Measurements from ENCODE around the gene NCOA1.
"Not testable (repeated sequence)": the region's sequence is repeated elsewhere in the genome, so short reads cannot be mapped to it uniquely, and the experiment has no call there.

The NCOA1 gene

DNA sequence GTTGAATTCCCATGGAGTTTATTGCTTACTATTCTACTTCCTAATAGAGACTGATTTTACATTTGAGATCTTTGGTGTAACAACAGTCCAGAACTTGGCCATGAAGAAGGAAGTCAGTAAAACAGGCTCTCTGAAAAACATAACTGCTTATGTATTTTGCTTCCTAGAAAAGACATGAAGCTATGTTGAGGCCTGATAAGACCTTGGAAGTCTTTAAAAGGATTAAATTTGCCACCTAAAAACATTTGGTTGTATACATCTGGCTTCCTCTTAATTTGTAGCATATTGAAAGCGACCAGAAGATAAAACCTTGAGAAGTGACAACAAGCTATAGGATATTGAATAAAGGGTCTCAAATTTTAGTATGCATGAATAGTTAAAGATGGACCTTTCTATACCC lies 265.7 kb downstream of the NCOA1 start:
- DNase-seq: no peak

GRCh38 chr2:24761866-24762265 lies 270.8 kb downstream of the NCOA1 start:
- no peak for DNase-seq

DNA sequence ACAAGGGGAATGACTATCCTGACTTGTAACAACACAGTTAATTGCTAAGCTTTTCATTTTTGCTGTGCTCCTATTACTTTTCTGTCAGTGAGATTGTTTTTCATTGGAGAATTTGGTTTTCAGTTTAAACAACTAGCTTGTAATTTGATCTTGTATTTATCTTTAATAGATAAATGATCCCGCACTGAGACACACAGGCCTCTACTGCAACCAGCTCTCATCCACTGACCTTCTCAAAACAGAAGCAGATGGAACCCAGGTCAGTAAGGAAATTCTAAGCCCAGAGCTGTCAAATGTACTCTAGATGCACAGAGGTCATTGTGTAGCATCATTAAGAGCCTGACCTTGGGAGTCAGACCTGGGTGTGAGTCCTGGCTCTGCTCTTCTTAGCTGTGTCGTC lies 271.5 kb downstream of the NCOA1 start:
- DNase-seq: no peak

- peak; percentile 15 for DNase-seq
These were observed 272.8 kb downstream of the NCOA1 start for GRCh38 chr2:24763843-24764242.

GRCh38 chr2:24766609-24767008 lies 275.6 kb downstream of the NCOA1 start:
- DNase-seq: no peak

DNA sequence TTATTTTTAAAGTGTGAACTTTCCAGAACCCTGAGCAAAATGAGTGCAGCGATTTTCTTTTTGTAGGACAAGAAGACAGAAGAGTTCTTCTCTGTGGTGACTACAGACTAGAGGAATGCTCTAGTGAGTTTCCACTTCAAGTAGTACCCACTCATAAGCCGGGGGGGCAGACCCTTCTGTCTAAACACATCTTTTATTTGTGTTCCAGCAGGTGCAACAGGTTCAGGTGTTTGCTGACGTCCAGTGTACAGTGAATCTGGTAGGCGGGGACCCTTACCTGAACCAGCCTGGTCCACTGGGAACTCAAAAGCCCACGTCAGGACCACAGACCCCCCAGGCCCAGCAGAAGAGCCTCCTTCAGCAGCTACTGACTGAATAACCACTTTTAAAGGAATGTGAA lies 277.0 kb downstream of the NCOA1 start:
- DNase-seq: no peak

GRCh38 chr2:24768601-24769000 lies 277.5 kb downstream of the NCOA1 start:
- no peak for DNase-seq

- no peak for DNase-seq
These were observed 280.0 kb downstream of the NCOA1 start for GRCh38 chr2:24771061-24771460.

- peak; percentile 62 for DNase-seq
These were observed 280.9 kb downstream of the NCOA1 start for GRCh38 chr2:24771764-24772586.

DNA sequence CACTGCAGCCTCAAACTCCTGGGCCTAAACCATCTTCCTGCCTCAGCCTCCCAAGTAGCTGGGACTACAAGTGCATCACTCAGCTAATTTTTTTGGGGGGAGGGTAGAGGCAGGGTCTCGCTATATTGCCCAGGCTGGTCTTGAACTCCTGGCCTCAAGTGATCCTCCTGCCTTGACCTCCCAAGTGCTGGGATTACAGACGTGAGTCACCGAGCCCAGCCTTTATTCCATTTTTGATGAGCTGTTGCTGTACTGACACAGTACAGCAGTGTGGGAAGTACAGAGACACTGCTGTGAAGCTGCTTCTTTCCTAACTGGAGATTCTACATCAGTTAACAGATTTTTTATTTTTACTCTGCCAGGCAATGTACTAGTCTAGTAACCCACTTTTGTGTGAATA lies 283.3 kb downstream of the NCOA1 start:
- DNase-seq: no peak

- DNase-seq: no peak
These were observed 288.1 kb downstream of the NCOA1 start for GRCh38 chr2:24779116-24779515.

DNA sequence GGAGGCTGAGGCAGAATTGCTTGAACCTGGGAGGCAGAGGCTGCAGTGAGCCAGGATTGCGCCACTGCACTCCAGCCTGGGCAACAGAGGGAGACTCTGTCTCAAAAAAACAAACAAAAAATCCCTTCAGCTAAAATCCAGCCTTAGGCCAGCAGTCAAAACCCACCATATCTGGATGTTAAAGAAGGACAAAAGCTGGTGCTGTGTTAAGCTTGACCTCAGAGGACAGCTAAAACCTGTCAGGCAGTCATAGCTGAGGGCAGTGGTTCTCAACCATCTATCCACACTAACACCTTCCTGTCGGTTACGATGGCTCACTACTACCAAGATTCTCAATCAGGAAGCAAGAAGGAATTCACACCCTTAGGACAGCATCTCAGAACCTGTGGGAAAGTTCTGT lies 292.6 kb downstream of the NCOA1 start:
- no peak for DNase-seq

GRCh38 chr2:24785671-24786321 lies 294.7 kb downstream of the NCOA1 start:
- DNase-seq: no peak

DNA sequence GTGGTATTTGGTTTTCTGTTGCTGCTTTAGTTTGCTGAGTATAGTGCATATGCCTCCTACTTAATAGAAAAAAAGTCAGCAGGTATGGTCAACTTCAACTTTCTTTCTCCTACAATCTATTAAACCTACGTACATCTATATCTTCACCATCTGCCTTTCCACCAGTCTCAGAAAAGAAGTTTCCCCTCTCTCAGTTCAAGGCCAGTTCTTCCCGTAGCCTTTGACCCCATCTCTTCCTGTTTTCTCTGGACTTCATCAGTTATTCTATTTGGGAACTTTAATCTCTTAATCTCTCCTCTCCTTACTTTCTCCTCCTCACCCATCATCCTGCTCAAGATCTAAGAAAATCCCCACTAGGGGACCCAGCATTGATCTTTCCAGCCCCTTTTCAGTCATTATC lies 296.5 kb downstream of the NCOA1 start:
- no peak for DNase-seq

GRCh38 chr2:24788816-24789215 lies 297.8 kb downstream of the NCOA1 start:
- no peak for DNase-seq

DNA sequence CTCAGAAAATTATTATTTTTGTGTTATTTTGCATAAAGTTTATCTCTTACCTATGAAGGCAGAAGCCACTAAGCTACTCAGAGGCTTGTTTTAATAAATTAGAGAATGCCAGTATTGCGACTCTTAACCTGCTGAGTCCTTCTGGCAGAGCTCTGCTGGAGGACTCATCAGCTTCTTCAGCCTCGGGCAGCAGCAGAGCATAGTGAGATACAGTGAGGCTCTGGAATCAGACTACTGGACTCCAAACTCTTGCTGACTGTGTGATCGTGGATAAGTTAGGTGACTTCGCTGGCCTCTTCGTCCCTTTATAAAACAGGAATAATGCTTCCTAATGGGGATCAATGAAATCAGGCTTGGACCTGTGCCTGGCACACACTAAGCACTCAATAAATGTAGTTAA lies 300.4 kb downstream of the NCOA1 start:
- DNase-seq: no peak

GRCh38 chr2:24792542-24792873 lies 301.5 kb downstream of the NCOA1 start:
- no peak for DNase-seq

GRCh38 chr2:24792874-24793760 lies 302.1 kb downstream of the NCOA1 start, which contains the start of the genes CENPO and PTRHD1:
Gene CENPO (plus strand): TSS chr2:24793425. CDS start chr2:24793920, 495 bp downstream.
Gene PTRHD1 (minus strand): TSS chr2:24793391. CDS start chr2:24793377, 14 bp downstream.
- DNase-seq: peak; percentile 97

DNA sequence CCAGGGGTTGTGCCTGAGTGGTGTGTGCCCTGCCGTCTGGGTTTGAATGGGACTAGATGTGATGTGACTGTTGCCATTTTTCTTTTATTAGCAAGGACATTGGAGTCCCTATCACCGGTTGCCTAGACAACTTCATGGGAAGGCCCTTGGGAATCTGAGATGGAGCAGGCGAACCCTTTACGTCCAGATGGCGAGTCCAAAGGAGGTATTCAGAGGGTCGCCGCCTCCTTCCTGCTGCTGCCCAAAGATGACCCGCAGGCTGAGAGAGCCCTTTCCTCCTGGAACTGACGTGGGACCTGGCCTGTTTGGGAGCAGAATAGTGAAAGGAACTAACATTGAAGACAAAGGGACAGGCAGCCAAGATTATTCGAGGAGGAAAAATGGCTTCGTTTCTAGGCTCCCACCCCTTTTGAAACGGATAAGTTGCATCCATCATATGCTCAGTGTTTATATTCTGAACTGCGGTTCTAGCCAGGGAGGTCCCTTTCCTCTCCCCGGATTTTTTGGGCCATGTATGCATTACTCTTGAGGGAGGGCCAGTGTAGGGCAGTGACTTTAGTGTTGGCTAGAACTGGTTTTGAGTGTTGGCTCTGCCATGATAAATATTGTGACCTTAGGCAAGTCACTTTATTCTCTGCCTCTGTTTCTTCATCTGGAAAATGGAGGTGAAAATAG lies 302.8 kb downstream of the NCOA1 start:
- peak; percentile 18 for DNase-seq

DNA sequence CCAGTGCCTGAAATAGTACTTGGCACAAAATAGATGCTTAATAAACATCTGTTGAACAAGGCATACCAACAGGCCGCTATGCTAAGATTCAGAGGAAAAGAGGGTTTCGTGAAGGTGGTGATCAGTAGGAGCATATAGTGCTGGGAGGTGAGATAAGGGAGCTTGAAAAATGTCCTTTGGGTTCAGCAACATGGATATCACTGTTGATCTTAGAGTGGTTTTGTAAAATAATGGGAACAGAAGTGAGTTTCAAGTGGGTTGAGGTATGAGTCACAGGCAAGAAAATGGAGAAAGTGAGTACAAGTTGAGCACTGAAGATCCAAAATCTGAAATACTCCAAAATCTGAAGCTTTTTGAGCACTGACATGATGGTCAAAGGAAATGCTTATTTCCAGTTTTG lies 306.6 kb downstream of the NCOA1 start:
- no peak for DNase-seq

GRCh38 chr2:24800487-24800886 lies 309.4 kb downstream of the NCOA1 start:
- DNase-seq: not testable (repeated sequence)

GRCh38 chr2:24805811-24806660 lies 315.0 kb downstream of the NCOA1 start:
- not testable (repeated sequence) for DNase-seq
